ENCODE results near the gene TMED5.

Gene TMED5

DNA sequence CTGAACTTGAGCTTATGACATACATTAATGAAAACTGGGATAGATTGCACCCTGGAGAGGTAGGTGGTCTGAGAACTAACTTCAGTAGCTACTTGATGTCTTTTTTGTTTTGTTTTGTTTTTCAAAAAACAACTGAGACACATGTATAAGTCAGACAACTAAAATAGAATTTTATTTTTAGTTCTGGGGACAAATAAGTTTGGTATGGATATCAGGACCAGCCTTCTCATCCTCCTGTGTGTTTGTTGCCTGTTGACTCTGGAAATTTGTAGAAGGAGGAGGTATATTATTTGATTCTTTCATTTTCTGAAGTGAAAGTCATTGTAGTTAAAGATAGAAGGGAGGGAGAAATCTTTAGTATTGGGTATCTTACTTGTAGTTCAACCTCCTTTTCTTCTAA lies 59.6 kb downstream of the TMED5 start:
- no peak for DNase-seq

DNA sequence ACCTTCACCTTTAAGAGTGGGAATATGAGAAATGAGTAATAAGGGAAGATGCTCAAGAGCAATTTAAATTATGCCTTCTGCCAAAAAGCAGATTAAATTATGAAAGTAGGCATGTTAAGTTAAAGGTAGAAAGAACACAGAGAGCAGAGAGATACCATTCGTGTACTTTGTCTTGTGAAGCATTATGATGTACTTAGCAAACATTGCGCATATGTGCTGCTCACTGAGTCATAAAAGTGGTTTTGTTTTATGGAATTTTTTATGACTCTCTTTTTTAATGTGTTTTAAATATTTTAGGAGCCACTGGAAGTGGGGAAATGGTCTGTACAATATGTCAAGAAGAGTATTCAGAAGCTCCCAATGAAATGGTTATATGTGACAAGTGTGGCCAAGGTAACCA lies 65.8 kb downstream of the TMED5 start:
- DNase-seq: no peak

DNA sequence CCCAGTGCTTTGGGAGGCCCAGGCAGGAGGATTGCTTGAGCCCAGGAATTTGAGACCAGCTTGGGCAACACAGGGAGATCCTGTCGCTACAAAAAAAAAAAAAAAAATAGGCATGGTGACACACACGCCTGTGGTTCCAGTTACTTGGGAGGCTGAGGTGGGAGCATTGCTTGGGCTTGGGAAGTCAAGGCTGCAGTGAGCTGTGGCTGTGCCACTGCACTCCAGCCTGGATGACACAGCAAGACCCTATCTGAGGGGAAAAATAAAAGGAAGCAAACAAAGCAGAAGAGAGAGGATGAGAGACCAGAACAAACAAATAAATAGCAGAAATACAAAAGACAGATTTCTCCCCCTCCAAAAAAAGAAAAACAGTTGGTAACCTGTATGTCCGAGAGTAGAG lies 67.1 kb downstream of the TMED5 start:
- DNase-seq: no peak

DNA sequence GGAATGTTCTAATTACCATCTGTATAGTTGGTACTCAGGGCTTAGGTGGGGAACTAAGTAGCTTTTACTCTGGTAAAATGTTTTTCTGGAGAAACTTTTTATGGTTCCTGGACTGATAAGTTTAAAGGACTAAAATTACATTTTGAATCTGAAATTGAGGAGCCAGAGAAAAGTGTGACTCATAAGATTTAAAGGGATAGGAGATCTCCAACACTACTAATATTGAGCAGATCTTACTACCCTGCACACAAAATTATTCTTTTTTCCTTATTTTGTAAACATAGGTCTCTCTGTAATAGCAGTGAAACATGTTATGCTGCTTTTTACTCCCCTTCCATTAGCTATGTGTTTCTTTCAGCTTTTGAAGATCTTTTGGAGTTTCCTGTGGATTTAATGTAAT lies 68.7 kb downstream of the TMED5 start:
- DNase-seq: no peak

DNA sequence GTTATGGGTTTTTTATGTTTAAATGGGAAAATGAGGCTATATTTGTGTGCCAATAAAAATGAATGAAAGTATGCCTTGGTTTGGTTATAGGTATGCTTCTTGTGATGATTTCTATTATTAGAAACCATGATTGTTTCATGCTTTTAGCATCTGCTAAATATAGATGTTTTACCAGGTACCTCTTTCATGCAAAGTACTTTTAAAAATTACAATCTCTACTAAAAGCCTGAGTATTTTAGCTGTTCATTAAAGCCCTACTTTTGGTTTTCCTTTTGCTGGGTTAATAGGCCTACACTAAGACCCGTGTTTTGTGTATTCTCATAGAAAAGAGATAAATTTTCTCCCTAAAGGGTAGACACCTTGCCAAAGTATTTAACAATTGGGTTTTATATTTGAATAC lies 69.1 kb downstream of the TMED5 start:
- no peak for DNase-seq

DNA sequence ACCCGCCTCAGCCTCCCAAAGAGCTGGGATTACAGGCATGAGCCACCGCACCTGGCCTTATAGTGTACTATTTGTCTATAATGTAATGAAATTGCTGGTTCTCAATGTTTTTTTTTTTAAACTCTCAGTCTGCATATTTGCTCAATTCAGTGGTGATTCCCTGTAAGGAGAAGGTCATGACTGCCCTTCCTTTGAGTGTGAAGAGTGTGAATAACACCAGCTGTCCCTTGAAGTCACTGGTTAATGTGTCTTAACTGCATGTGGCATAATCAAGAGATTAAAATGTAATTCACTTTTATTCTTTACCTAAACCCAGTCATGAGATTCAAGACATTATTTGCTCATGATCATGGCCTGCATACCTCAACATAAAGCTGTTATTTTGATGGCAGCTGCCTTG lies 70.6 kb downstream of the TMED5 start:
- DNase-seq: no peak

DNA sequence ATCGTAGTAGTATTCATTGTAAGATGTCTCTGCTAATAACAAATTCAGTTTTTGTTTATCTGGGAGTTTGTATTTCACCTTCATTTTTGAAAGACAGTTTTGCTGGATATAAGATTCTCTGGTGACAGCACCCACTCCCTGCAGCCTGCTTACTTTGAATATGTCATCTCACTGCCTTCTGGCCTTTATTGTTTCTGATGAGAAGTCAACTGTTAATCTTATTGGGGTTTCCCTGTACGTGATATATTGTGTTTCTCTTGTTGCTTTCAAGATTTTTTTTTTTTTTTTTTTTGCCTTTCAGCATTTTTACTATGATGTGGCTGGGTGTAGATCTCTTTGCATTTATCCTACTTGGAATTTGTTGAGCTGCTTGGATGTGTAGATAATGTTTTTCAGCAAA lies 71.9 kb downstream of the TMED5 start:
- no peak for DNase-seq

DNA sequence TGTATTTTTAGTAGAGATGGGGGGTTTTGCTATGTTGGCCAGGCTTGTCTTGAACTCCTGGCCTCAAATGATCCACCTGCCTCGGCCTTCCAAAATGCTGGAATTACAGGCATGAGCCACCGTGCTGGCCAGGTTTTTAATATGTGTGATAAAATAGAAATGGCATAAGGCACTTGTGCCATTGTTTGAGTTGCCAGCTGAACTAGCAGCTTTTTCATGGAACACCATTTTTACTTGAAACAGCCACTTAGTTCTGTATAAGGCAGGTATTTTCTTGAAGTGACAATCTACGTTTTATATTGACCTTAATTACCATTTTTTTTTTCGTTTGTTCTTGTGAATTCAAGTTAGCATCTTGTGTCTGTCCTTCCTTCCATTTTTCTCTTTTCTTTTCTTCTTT lies 72.8 kb downstream of the TMED5 start:
- DNase-seq: no peak

DNA sequence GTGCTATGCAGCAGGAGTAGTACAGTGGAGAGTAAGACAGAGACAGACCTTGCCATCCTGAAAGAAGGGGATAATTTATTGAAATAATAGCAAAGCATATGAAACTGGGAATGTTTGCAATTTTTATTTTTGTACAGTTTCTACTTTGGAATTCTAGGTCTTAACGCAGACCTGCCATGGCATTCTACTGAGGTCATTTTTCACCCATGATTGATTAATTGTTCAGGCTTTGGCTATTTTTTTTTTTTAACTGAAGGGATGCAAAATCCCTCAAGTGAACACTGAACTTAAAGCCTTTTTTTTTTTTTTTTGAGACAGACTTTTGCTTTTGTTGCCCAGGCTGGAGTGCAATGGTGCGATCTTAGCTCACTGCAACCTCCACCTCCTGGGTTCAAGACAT lies 74.0 kb downstream of the TMED5 start:
- DNase-seq: no peak

DNA sequence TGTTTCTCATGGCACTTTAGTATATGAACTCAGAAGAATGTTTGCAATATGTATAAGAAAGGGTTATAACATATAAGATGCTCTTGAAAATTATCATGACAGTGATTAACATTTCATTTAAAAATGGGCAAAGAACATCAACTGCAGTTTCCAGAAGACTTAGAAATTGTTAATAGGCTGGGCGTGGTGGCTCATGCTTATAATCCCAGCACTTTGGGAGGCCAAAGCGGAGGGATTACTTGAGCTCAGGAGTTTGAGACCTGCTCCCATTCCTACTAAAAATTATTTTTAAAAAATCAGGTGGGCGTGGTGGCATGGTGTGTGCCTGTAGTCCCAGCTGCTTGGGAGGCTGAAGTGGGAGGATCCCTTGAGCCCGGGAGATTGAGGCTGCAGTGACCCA lies 78.1 kb downstream of the TMED5 start:
- no peak for DNase-seq
